ENCODE measurements around the gene CELA3B.
"Not testable (repeated sequence)": the region's sequence is repeated elsewhere in the genome, so short reads cannot be mapped to it uniquely, and the experiment has no call there.

Gene CELA3B

DNA sequence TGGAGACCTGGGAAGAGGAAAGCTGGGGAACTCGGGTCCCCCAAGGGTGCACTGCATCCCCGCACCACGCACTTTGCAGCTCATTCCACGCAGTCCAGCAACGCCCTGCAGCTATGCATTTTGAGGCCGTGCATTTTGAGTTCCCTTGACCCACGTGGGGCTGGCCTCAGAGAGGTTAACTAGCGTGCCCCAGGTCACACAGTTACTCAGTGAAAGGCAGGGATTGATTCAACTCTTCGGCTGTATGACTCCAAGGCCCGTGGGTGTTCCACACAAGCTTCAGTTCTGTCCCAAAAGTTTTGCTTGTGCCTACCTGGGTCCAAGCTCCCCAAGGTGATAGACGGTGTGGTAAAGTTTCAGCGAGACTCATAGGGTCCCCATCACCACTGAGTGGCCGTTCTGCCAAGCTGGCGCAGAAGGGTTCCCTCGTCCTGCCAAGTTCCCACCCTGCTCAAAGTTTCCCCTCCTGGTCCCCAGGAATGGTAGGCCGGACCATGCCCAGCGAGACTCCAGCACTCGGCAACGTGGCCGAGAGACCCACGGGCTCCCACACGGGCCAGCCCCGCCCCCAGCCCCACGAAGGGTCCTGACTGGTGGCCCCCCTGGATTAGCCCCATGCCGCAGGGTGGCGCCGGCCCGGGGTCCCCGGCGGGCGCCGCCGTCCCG lies 40.3 kb upstream of the CELA3B start:
- peak overlapping the region; percentile 78 for H3K4me3 ChIP-seq (ENCODE audit: low read depth, low read length)
- no peaks in the 10 kb centered on the region for H3K9me3 ChIP-seq (ENCODE audit: control insufficient read depth, insufficient read depth, low read length)
- H3K4me1 ChIP-seq (ENCODE audit: control insufficient read depth, insufficient read depth, low read length) = peaks cover 42% of the 10 kb centered on the region
- peak overlapping the region; percentile 42 for H3K27ac ChIP-seq (ENCODE audit: low read depth, low read length)
- H3K36me3 ChIP-seq (ENCODE audit: control insufficient read depth, insufficient read depth, low read length) = no peaks in the 10 kb centered on the region
- H3K27me3 ChIP-seq (ENCODE audit: control insufficient read depth, insufficient read depth, low read length) = no peaks in the 10 kb centered on the region; the same call in 1 of the 2 replicates
- peak overlapping the region; percentile 51 for H3K9ac ChIP-seq (ENCODE audit: low read depth, low read length)

- peaks cover 42% of the 10 kb centered on the region for H3K4me1 ChIP-seq (ENCODE audit: control insufficient read depth, insufficient read depth, low read length)
- H3K9ac ChIP-seq (ENCODE audit: low read depth, low read length) = peak within 1 kb of the TSS; percentile 78
- peak within 1 kb of the TSS; percentile 78 for H3K4me3 ChIP-seq (ENCODE audit: low read depth, low read length)
- no peaks in the 10 kb centered on the region for H3K9me3 ChIP-seq (ENCODE audit: control insufficient read depth, insufficient read depth, low read length)
- no peaks in the 10 kb centered on the region; the same call in 1 of the 2 replicates for H3K27me3 ChIP-seq (ENCODE audit: control insufficient read depth, insufficient read depth, low read length)
- peak within 1 kb of the TSS; percentile 42 for H3K27ac ChIP-seq (ENCODE audit: low read depth, low read length)
- no peaks in the 10 kb centered on the region for H3K36me3 ChIP-seq (ENCODE audit: control insufficient read depth, insufficient read depth, low read length)
Measured at GRCh38 chr1:21937034-21937371, 39.8 kb upstream of the CELA3B start, which contains the start of gene HSPG2. Gene HSPG2, minus strand, starts transcription at chr1:21937310. Its CDS starts 93 bp downstream, at chr1:21937217.

DNA sequence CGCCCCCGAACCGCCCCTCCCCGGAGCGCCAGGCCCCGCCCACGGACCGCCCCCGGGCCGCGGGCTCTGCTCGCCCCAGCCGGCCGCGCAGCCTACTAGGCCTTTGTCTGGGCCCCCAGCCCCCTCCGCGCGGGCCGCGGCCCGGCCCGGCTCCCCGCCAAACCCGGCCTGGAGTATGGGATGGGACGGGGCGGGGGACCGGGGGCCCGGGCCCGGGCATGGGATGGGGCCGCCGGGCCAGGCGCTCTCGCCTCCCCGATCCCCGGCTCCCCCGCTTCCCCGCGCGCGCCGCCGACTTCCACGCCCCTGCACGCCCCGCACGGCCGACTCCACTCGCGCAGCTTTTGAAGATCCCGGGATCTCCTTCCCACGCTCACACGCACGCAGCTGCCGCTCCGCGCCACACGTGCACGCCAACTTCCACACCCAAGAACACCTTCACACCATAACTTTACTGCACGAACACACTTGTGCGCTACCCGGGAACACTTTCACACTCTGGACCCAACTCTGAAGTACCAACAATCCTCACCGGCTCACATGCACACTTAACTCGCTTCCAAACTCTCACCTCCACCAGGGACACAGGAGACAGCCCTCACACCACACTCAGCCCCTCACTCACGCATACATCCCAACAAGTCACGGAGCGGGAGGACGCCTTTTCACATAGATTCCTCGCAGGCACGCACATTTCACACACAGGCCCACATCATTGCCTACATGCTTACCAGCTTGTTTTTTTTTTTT lies 39.3 kb upstream of the CELA3B start:
- Histone ChIP-seq H3K36me3 (ENCODE audit: control insufficient read depth, insufficient read depth, low read length) (no peaks in the 10 kb centered on the region), H3K9ac (ENCODE audit: low read depth, low read length) (peak overlapping the region; percentile 78), H3K4me3 (ENCODE audit: low read depth, low read length) (peak overlapping the region; percentile 60), H3K27ac (ENCODE audit: low read depth, low read length) (no peak overlapping the region), H3K4me1 (ENCODE audit: control insufficient read depth, insufficient read depth, low read length) (peaks cover 36% of the 10 kb centered on the region), H3K27me3 (ENCODE audit: control insufficient read depth, insufficient read depth, low read length) (no peaks in the 10 kb centered on the region; the same call in 1 of the 2 replicates), H3K9me3 (ENCODE audit: control insufficient read depth, insufficient read depth, low read length) (no peaks in the 10 kb centered on the region)

DNA sequence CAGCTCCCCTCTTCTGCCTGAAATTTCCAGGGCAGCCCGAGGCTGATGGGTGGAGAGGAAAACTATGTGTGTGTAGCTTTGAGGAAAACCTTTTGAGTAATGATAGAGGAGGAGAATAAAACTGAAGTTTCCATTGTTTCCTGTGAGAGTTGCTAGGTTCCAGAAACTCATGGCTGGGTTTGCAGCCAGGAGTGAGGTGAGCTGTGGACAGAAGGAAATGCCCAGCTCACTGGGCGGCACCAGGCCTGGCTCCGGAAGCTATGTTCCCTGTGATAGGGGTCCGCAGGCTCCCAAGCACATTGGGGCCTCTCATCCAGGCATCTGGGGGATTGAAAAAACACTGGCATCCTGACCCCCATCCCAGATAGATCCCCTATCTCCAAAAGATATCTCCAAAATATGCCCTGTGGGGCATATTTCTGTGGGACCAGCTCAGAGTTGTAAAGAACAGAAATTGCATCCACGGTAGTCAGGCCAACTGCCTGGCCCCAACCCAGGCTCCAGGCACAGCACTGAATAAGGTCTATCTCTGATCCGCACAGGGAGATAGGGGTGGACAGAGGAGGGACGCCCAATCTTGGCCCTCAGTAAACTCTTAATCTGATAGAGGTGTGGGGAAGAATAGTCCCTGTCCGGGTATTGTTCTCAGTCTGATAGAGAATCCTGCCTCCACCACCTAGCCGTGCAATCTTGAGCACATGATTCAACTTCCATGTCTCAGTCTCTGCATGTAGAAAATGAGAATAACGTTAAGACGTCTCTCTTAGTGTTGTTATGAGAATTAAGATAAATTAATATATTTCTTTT lies 37.9 kb upstream of the CELA3B start:
- Histone ChIP-seq H3K36me3 (ENCODE audit: control insufficient read depth, insufficient read depth, low read length) (no peaks in the 10 kb centered on the region), H3K27me3 (ENCODE audit: control insufficient read depth, insufficient read depth, low read length) (no peaks in the 10 kb centered on the region; the same call in 1 of the 2 replicates), H3K9ac (ENCODE audit: low read depth, low read length) (no peak overlapping the region), H3K4me1 (ENCODE audit: control insufficient read depth, insufficient read depth, low read length) (peaks cover 27% of the 10 kb centered on the region), H3K27ac (ENCODE audit: low read depth, low read length) (no peak overlapping the region), H3K9me3 (ENCODE audit: control insufficient read depth, insufficient read depth, low read length) (no peaks in the 10 kb centered on the region), H3K4me3 (ENCODE audit: low read depth, low read length) (no peak overlapping the region)

- H3K9ac ChIP-seq (ENCODE audit: low read depth, low read length) = no peak overlapping the region
- no peak overlapping the region for H3K27ac ChIP-seq (ENCODE audit: low read depth, low read length)
- H3K27me3 ChIP-seq (ENCODE audit: control insufficient read depth, insufficient read depth, low read length) = no peaks in the 10 kb centered on the region; the same call in 1 of the 2 replicates
- H3K36me3 ChIP-seq (ENCODE audit: control insufficient read depth, insufficient read depth, low read length) = no peaks in the 10 kb centered on the region
- H3K9me3 ChIP-seq (ENCODE audit: control insufficient read depth, insufficient read depth, low read length) = no peaks in the 10 kb centered on the region
- H3K4me1 ChIP-seq (ENCODE audit: control insufficient read depth, insufficient read depth, low read length) = peaks cover 31% of the 10 kb centered on the region
- no peak overlapping the region for H3K4me3 ChIP-seq (ENCODE audit: low read depth, low read length)
Measured at GRCh38 chr1:21939650-21940374, 37.0 kb upstream of the CELA3B start.

DNA sequence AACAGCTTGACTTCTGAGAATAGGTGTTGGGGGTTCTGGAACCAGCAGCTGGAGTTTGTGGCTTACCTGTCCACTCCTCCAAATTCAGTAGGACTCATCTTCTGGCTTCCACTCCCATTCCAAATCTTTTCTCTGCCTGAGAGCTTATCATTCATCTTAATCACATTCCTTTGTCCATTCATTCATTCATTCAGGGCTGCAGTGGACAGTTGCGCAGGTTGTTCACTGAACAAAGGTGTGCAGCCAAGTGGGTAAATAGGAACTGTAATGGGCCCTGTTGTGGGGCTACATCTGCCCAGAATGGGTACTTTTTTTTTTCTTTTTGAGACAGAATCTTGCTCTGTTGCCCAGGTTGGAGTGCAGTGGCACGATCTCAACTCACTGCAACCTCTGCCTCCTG lies 36.3 kb upstream of the CELA3B start:
- no peak overlapping the region for H3K27ac ChIP-seq (ENCODE audit: low read depth, low read length)
- no peaks in the 10 kb centered on the region for H3K36me3 ChIP-seq (ENCODE audit: control insufficient read depth, insufficient read depth, low read length)
- no peaks in the 10 kb centered on the region for H3K9me3 ChIP-seq (ENCODE audit: control insufficient read depth, insufficient read depth, low read length)
- H3K27me3 ChIP-seq (ENCODE audit: control insufficient read depth, insufficient read depth, low read length) = no peaks in the 10 kb centered on the region; the same call in 1 of the 2 replicates
- no peak overlapping the region for H3K9ac ChIP-seq (ENCODE audit: low read depth, low read length)
- H3K4me1 ChIP-seq (ENCODE audit: control insufficient read depth, insufficient read depth, low read length) = peaks cover 26% of the 10 kb centered on the region
- H3K4me3 ChIP-seq (ENCODE audit: low read depth, low read length) = no peak overlapping the region

DNA sequence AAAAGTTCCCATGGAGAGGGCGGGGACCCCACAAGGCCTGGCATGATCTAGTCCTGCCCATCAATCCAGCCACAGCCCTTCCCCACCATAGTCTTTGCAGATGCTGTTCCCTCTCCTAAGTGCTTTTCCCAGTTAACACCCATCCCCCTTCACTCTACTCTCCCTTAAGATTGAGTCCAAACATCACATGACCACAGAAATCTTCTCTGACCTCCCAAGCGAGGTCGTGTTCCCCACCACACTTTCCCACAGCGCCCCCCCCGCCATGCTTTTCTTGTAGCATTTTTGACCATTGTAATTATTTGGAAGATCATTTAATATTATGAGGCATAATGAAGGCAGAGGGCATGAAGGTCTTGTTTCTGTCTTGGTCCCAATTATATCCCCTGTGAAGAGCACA lies 35.5 kb upstream of the CELA3B start:
- peaks cover 18% of the 10 kb centered on the region for H3K4me1 ChIP-seq (ENCODE audit: control insufficient read depth, insufficient read depth, low read length)
- no peaks in the 10 kb centered on the region for H3K36me3 ChIP-seq (ENCODE audit: control insufficient read depth, insufficient read depth, low read length)
- H3K9ac ChIP-seq (ENCODE audit: low read depth, low read length) = no peak overlapping the region
- H3K4me3 ChIP-seq (ENCODE audit: low read depth, low read length) = no peak overlapping the region
- no peaks in the 10 kb centered on the region for H3K9me3 ChIP-seq (ENCODE audit: control insufficient read depth, insufficient read depth, low read length)
- H3K27ac ChIP-seq (ENCODE audit: low read depth, low read length) = no peak overlapping the region
- H3K27me3 ChIP-seq (ENCODE audit: control insufficient read depth, insufficient read depth, low read length) = no peaks in the 10 kb centered on the region; the same call in 1 of the 2 replicates

DNA sequence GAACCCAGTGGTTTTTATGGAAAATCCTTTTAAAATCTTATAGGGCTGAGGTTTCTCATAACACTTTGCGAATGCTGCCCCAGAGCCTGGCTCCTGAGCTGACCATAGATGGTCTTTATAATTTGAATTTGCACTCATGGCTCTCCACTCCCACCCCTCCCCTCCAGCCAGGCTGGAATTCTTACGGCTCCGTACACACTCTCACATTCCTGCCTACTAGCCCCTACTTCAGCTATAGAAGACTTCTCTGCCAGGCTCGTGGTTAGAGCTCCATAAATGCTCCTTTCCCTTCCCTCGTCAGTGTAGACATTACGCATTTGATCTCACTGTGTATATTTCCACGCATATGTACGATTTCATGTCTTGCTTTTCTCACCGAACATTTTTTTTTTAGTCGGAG lies 34.4 kb upstream of the CELA3B start:
- Histone ChIP-seq H3K27me3 (ENCODE audit: control insufficient read depth, insufficient read depth, low read length) (no peaks in the 10 kb centered on the region), H3K4me1 (ENCODE audit: control insufficient read depth, insufficient read depth, low read length) (peaks cover 13% of the 10 kb centered on the region), H3K36me3 (ENCODE audit: control insufficient read depth, insufficient read depth, low read length) (no peaks in the 10 kb centered on the region), H3K9ac (ENCODE audit: low read depth, low read length) (no peak overlapping the region), H3K27ac (ENCODE audit: low read depth, low read length) (no peak overlapping the region), H3K9me3 (ENCODE audit: control insufficient read depth, insufficient read depth, low read length) (no peaks in the 10 kb centered on the region), H3K4me3 (ENCODE audit: low read depth, low read length) (no peak overlapping the region)

GRCh38 chr1:21942959-21943640 lies 33.7 kb upstream of the CELA3B start:
- H3K4me3 ChIP-seq (ENCODE audit: low read depth, low read length); H3K9ac ChIP-seq (ENCODE audit: low read depth, low read length); H3K27ac ChIP-seq (ENCODE audit: low read depth, low read length); H3K4me1 ChIP-seq (ENCODE audit: control insufficient read depth, insufficient read depth, low read length); H3K36me3 ChIP-seq (ENCODE audit: control insufficient read depth, insufficient read depth, low read length); H3K9me3 ChIP-seq (ENCODE audit: control insufficient read depth, insufficient read depth, low read length); H3K27me3 ChIP-seq (ENCODE audit: control insufficient read depth, insufficient read depth, low read length): not testable (repeated sequence)

GRCh38 chr1:21944733-21945073 lies 32.1 kb upstream of the CELA3B start:
- peak overlapping the region; percentile 97 for H3K27ac ChIP-seq (ENCODE audit: low read depth, low read length)

More at GRCh38 chr1:21944733-21945073, 32.1 kb upstream of the CELA3B start:
- no peak overlapping the region for H3K4me3 ChIP-seq (ENCODE audit: low read depth, low read length)
- no peaks in the 10 kb centered on the region for H3K27me3 ChIP-seq (ENCODE audit: control insufficient read depth, insufficient read depth, low read length)
- no peaks in the 10 kb centered on the region for H3K9me3 ChIP-seq (ENCODE audit: control insufficient read depth, insufficient read depth, low read length)
- peak overlapping the region; percentile 85; the same call in 1 of the 2 replicates for H3K9ac ChIP-seq (ENCODE audit: low read depth, low read length)
- no peaks in the 10 kb centered on the region for H3K36me3 ChIP-seq (ENCODE audit: control insufficient read depth, insufficient read depth, low read length)
- peaks cover 8% of the 10 kb centered on the region for H3K4me1 ChIP-seq (ENCODE audit: control insufficient read depth, insufficient read depth, low read length)
